ENCODE results near the gene METTL22. TPM values are rescaled to one million over a fixed set of nuclear protein-coding genes. Genes with fewer than 3 reads are reported as not detected.
A peak's percentile ranks its signal among the peaks of the same experiment; 100 is the strongest.

METTL22 gene
- polyA plus RNA-seq, 1 experiment = 39.7 TPM

DNA sequence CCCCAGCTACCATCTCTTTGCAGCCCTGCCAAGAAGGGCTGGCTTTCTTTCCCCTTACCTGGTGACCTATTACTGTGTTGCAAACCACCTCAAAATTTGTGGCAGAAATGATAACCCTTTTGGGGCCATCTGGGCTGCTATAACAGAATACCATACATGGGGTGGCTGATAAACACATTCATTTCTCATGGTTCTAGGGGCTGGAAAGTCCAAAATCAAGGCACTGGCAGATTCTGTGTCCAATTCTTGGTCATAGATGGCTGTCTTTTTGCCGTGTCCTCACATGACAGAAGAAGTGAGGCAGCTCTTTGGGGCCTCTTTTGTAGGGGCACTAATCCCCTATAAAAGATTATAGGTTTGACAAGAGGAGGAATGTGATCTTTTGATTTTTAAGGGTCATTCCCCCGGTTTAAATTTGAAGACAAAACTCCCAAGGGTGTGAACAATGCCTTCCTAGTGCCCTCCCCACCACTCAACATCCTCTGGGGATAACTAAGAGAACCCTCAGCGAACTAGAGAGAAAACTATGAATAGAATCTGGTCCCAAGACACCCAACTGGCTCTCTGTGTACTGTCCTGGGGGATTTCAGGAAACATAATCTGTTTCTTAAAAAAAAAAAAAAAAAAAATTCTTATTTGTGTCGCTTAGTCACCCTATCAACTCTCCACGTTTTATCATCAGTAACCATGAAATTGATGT is 1.7 kb upstream of the METTL22 start:
- Histone ChIP-seq H3K9me3 (ENCODE audit: control insufficient read depth, insufficient read depth, low read length) (no peaks in the 10 kb centered on the region), H3K27ac (ENCODE audit: low read depth, low read length) (no peak overlapping the region), H3K4me3 (ENCODE audit: low read depth, low read length) (no peak overlapping the region), H3K27me3 (ENCODE audit: control insufficient read depth, insufficient read depth, low read length) (peaks cover 3% of the 10 kb centered on the region)
- POLR2A ChIA-PET = no interaction called here
- no peak for DNase-seq (ENCODE audit: low read depth, low spot score)
- CTCF ChIA-PET = interaction anchor here (0.7 kb wide), 1 partner anchor 60 kb away, joined by 5 read pairs; no protein-coding TSS in a partner anchor
- TF ChIP-seq, protein P1, sequence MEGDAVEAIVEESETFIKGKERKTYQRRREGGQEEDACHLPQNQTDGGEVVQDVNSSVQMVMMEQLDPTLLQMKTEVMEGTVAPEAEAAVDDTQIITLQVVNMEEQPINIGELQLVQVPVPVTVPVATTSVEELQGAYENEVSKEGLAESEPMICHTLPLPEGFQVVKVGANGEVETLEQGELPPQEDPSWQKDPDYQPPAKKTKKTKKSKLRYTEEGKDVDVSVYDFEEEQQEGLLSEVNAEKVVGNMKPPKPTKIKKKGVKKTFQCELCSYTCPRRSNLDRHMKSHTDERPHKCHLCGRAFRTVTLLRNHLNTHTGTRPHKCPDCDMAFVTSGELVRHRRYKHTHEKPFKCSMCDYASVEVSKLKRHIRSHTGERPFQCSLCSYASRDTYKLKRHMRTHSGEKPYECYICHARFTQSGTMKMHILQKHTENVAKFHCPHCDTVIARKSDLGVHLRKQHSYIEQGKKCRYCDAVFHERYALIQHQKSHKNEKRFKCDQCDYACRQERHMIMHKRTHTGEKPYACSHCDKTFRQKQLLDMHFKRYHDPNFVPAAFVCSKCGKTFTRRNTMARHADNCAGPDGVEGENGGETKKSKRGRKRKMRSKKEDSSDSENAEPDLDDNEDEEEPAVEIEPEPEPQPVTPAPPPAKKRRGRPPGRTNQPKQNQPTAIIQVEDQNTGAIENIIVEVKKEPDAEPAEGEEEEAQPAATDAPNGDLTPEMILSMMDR (IDR thresholded peaks at IDR 0.05; ENCODE audit: low read depth, low read length) = no peak

DNA sequence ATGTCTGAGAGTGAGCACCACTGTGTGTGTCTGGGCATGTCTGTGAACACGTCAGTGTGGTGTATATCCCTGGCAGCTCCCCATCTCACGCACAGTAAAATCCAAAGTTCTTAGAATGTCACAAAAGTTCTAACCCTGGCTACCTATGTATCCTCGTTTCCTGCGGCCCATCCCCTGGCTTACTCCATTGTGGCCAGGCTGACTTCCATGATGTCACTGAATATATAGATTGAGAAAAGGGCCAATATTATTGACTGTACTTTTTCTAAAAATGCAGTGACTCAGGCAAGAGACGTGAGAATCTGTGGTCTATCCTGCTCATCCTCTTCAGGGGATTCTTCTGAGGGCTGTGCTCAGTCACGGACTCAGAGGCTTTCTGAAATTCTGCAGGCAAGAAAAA is 963 bp upstream of the METTL22 start:
- no peaks in the 10 kb centered on the region for H3K9me3 ChIP-seq (ENCODE audit: control insufficient read depth, insufficient read depth, low read length)
- H3K27ac ChIP-seq (ENCODE audit: low read depth, low read length) = no peak overlapping the region
- TF ChIP-seq, protein P1 (IDR thresholded peaks at IDR 0.05; ENCODE audit: low read depth, low read length) = no peak
- ChIA-PET POLR2A (no interaction called here), CTCF (interaction anchor here (0.7 kb wide), 1 partner anchor 61 kb away, joined by 5 read pairs; no protein-coding TSS in a partner anchor)
- no peak overlapping the region for H3K4me3 ChIP-seq (ENCODE audit: low read depth, low read length)
- DNase-seq (ENCODE audit: low read depth, low spot score) = no peak
- H3K27me3 ChIP-seq (ENCODE audit: control insufficient read depth, insufficient read depth, low read length) = peaks cover 3% of the 10 kb centered on the region

DNA sequence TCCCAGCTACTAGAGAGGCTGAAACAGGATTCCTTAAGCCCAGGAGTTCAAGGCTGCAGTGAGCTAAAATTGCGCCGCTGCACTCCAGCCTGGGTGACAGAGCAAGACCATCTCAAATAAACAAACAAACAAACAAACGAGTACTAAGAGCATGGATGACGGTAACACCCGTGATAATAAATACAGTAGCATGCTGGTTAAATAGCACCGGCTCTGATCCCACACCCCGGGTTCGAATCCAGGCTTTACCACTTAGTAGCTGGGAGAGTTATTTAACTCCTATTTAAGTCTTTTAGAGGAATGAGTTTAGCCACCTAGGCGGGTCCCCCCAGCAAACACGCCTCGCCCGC is 301 bp upstream of the METTL22 start:
- DNase-seq (ENCODE audit: low read depth, low spot score) = no peak
- TF ChIP-seq, protein P1 (IDR thresholded peaks at IDR 0.05; ENCODE audit: low read depth, low read length) = no peak
- H3K27me3 ChIP-seq (ENCODE audit: control insufficient read depth, insufficient read depth, low read length) = peaks cover 3% of the 10 kb centered on the region
- H3K9me3 ChIP-seq (ENCODE audit: control insufficient read depth, insufficient read depth, low read length) = no peaks in the 10 kb centered on the region
- no peak overlapping the region for H3K27ac ChIP-seq (ENCODE audit: low read depth, low read length)
- ChIA-PET CTCF (interaction anchor here (0.6 to 2.3 kb wide), 3 partner anchors 14 to 597 kb away, joined by 4 to 9 read pairs (median 4); no protein-coding TSS in a partner anchor), POLR2A (no interaction called here)
- H3K4me3 ChIP-seq (ENCODE audit: low read depth, low read length) = peak overlapping the region; percentile 99

DNA sequence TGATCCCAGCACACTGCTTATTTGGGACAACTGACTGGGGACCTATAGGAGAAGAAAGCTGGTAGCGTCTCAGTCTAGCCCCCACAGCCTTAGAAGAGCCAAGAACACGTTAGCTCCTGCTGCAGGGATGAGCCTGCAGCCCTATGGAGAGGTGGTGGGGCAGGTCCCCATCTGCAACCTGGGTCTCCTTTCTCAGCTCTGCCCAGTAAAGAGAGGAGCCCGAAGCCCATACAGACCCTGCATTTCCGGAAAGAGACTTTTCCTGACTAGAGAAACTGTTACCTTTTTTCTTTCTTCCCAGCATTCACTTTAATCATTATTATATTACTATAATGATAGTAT is 788 bp downstream of the METTL22 start:
- ChIA-PET POLR2A (interaction anchor here (0.5 kb wide), 1 partner anchor 178 kb away, joined by 3 read pairs; no protein-coding TSS in a partner anchor), CTCF (interaction anchor here (1.2 to 2.3 kb wide), 2 partner anchors 13 to 55 kb away, joined by 4 to 9 read pairs; no protein-coding TSS in a partner anchor)
- TF ChIP-seq, protein P1 (IDR thresholded peaks at IDR 0.05; ENCODE audit: low read depth, low read length) = no peak
- peaks cover 3% of the 10 kb centered on the region for H3K27me3 ChIP-seq (ENCODE audit: control insufficient read depth, insufficient read depth, low read length)
- no peak for DNase-seq (ENCODE audit: low read depth, low spot score)
- H3K9me3 ChIP-seq (ENCODE audit: control insufficient read depth, insufficient read depth, low read length) = no peaks in the 10 kb centered on the region
- peak overlapping the region; percentile 71 for H3K27ac ChIP-seq (ENCODE audit: low read depth, low read length)
- peak overlapping the region; percentile 99 for H3K4me3 ChIP-seq (ENCODE audit: low read depth, low read length)

DNA sequence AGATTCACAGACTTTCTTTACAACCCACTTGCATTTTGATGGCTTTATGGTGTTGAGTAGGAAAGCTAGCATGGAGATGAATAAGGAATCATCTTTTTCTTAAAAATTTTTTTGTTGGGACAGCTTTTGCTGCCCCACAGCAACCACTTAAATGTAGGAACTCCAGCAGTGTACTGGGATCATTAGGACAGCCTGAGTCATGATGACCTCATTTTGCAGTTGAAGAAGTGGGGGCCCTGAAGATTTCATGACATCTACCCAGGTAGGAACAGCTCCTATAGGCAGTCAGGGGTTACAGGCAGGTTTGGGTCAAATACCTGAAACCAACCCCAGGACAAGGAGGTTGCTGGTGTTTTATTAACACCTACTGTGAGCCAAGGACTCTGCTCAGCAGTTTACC is 2.1 kb downstream of the METTL22 start:
- Histone ChIP-seq H3K27ac (ENCODE audit: low read depth, low read length) (no peak overlapping the region), H3K27me3 (ENCODE audit: control insufficient read depth, insufficient read depth, low read length) (peaks cover 3% of the 10 kb centered on the region), H3K9me3 (ENCODE audit: control insufficient read depth, insufficient read depth, low read length) (no peaks in the 10 kb centered on the region), H3K4me3 (ENCODE audit: low read depth, low read length) (no peak overlapping the region)
- ChIA-PET CTCF (interaction anchor here (0.7 to 2.0 kb wide), 4 partner anchors 12 to 1891 kb away, joined by 3 to 8 read pairs (median 5); no protein-coding TSS in a partner anchor), POLR2A (no interaction called here)
- TF ChIP-seq, protein P1 (IDR thresholded peaks at IDR 0.05; ENCODE audit: low read depth, low read length) = no peak
- no peak for DNase-seq (ENCODE audit: low read depth, low spot score)

Data from AG04450 (cell line).